Heart left ventricle (tissue), 13 donors: ENCODE data around the gene ERBB4.

ENCODE experiments used
- POLR2A ChIP-seq, 2 donors: fragments of 450-650 bp; IDR thresholded peaks; one replicate each; pipeline ENCODE4 v1.6.1; 2017; ENCODE audit warnings: antibody characterized with exemption in 2 of 2, mild to moderate bottlenecking in 2 of 2, moderate library complexity in 2 of 2
- TF ChIP-seq, protein P1 (sequence below), 12 donors: fragments of 200-600 bp; sonication (generic) in 4 of 12; IDR thresholded peaks; one replicate each; pipeline versions ENCODE4 v1.5.0 to v1.8.0; 2018 to 2022; ENCODE audit warnings: antibody characterized with exemption in 12 of 12, mild to moderate bottlenecking in 5 of 12
- donor health status: ischemic (EF 13 %, LVEDD 7.1; RV severe dilation, severe dysfunction).
- donor health status: DM: no; HTN: yes; CAD: no.
- donor health status: DM: no; HTN: no; CAD: no.
- donor health status: ischemic (EF 25% LVEDD 6.9; RV normal size, moderate dysfunction).
- donor health status: ischemic (EF 25% LVEDD 5.7; RV mildly dilated, moderate dysfunction).
- donor health status: ischemic (EF 35%, LVEDD 5.7; RV mildly dilated, moderate dysfunction).
- donor health status: nonischemic (EF 11% LVEDD 7.7; RV severe dilation, severe dysfunction).
- donor health status: DM: yes; HTN: yes; CAD: no.
- donor health status: PGD.
- donor health status: ischemic (EF 29% LVEDD 5.4; RV normal size, mild dysfunction).
- donor health status: nonischemic (EF 23%, LVEDD 6.1; RV moderate dilation, normal function).

DNA sequence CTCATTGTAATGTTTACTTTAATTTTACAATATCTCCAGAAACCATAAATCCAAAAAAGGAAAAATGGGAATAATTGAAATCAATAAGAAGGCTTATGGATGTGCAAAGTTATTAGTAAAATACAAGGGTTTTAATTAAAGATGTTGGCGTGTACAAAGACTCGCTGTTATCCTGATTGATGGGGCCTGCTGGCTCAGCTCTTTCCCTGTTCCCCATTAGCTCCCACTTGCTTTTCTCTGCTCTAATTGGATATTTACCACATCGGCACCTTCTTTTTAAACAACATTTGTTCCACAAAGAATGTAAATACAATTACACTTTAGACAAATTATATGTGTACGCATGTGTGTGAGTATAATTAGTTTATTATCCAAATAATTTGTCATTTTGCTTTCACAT lies 796.6 kb downstream of the ERBB4 start:
- TF ChIP-seq POLR2A (IDR thresholded peaks at IDR 0.05) = no peak
- TF ChIP-seq, protein P1, sequence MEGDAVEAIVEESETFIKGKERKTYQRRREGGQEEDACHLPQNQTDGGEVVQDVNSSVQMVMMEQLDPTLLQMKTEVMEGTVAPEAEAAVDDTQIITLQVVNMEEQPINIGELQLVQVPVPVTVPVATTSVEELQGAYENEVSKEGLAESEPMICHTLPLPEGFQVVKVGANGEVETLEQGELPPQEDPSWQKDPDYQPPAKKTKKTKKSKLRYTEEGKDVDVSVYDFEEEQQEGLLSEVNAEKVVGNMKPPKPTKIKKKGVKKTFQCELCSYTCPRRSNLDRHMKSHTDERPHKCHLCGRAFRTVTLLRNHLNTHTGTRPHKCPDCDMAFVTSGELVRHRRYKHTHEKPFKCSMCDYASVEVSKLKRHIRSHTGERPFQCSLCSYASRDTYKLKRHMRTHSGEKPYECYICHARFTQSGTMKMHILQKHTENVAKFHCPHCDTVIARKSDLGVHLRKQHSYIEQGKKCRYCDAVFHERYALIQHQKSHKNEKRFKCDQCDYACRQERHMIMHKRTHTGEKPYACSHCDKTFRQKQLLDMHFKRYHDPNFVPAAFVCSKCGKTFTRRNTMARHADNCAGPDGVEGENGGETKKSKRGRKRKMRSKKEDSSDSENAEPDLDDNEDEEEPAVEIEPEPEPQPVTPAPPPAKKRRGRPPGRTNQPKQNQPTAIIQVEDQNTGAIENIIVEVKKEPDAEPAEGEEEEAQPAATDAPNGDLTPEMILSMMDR (IDR thresholded peaks at IDR 0.05) = no peak
